ENCODE results near the gene TAAR2. TPM values are rescaled to one million over a fixed set of nuclear protein-coding genes. Genes with fewer than 3 reads are reported as not detected.

The TAAR2 gene
- total RNA-seq, 4 donors from 2014 or later, result not detected

GRCh38 chr6:132666118-132666517 is 42.0 kb upstream of the TAAR2 start:
- 75 to 96% methylated on average over 3 to 4 of the region's 4 CpGs for WGBS, 2 donors (ENCODE audit: low coverage in 1 of 2)
- no peak for ATAC-seq
- no peaks in the 10 kb centered on the region for H3K27me3 ChIP-seq
- no peaks in the 10 kb centered on the region for H3K36me3 ChIP-seq
- no peak for TF ChIP-seq EP300 (IDR thresholded peaks at IDR 0.05)
- TF ChIP-seq POLR2A (IDR thresholded peaks at IDR 0.05), result no peak
- no peak for TF ChIP-seq POLR2AphosphoS5 (IDR thresholded peaks at IDR 0.05)
- TF ChIP-seq CTCF (IDR thresholded peaks at IDR 0.05), result no peak
- H3K4me1 ChIP-seq, result peaks cover 0 to 6% (median 0%) of the 10 kb centered on the region in 3 donors
- no peak overlapping the region for H3K4me3 ChIP-seq
- H3K9me3 ChIP-seq, result no peaks in the 10 kb centered on the region
- H3K27ac ChIP-seq, result no peak overlapping the region

GRCh38 chr6:132664309-132665034 is 40.4 kb upstream of the TAAR2 start:
- no peaks in the 10 kb centered on the region for H3K27me3 ChIP-seq
- no peak overlapping the region for H3K27ac ChIP-seq
- H3K9me3 ChIP-seq, result no peaks in the 10 kb centered on the region
- H3K4me1 ChIP-seq, result no peaks in the 10 kb centered on the region
- TF ChIP-seq POLR2A (IDR thresholded peaks at IDR 0.05) (no peak), CTCF (IDR thresholded peaks at IDR 0.05) (no peak), EP300 (IDR thresholded peaks at IDR 0.05) (no peak), POLR2AphosphoS5 (IDR thresholded peaks at IDR 0.05) (no peak)
- no peak overlapping the region for H3K4me3 ChIP-seq
- WGBS, 2 donors (ENCODE audit: low coverage in 1 of 2), result 100% methylated on average over 1 of the region's 1 CpG
- no peaks in the 10 kb centered on the region for H3K36me3 ChIP-seq
- no peak for ATAC-seq

- Histone ChIP-seq H3K4me1 (no peaks in the 10 kb centered on the region), H3K27me3 (no peaks in the 10 kb centered on the region), H3K36me3 (no peaks in the 10 kb centered on the region), H3K27ac (no peak overlapping the region), H3K4me3 (no peak overlapping the region), H3K9me3 (no peaks in the 10 kb centered on the region)
- no peak for ATAC-seq
- WGBS, 2 donors (ENCODE audit: low coverage in 1 of 2), result 20 to 50% methylated on average over 1 of the region's 1 CpG
- TF ChIP-seq POLR2A (IDR thresholded peaks at IDR 0.05) (no peak), CTCF (IDR thresholded peaks at IDR 0.05) (no peak), EP300 (IDR thresholded peaks at IDR 0.05) (no peak), POLR2AphosphoS5 (IDR thresholded peaks at IDR 0.05) (no peak)
Observed at GRCh38 chr6:132663661-132664060, 39.6 kb upstream of the TAAR2 start.

GRCh38 chr6:132661906-132662305 is 37.8 kb upstream of the TAAR2 start:
- Histone ChIP-seq H3K9me3 (no peaks in the 10 kb centered on the region), H3K27ac (no peak overlapping the region), H3K36me3 (no peaks in the 10 kb centered on the region), H3K27me3 (no peaks in the 10 kb centered on the region), H3K4me3 (no peak overlapping the region), H3K4me1 (no peaks in the 10 kb centered on the region)
- ATAC-seq, result no peak
- TF ChIP-seq CTCF (IDR thresholded peaks at IDR 0.05) (no peak), POLR2A (IDR thresholded peaks at IDR 0.05) (no peak), POLR2AphosphoS5 (IDR thresholded peaks at IDR 0.05) (no peak), EP300 (IDR thresholded peaks at IDR 0.05) (no peak)
- WGBS, 2 donors (ENCODE audit: low coverage in 1 of 2), result 74 to 85% methylated on average over 4 of the region's 4 CpGs

GRCh38 chr6:132659082-132659481 is 35.0 kb upstream of the TAAR2 start, which contains the start of gene TAAR1:
TSS of gene TAAR1 (minus strand) at chr6:132659182. CDS start at chr6:132646003, 13,179 bp downstream.
- H3K27me3 ChIP-seq, result no peaks in the 10 kb centered on the region
- 85 to 92% methylated on average over 2 to 3 of the region's 3 CpGs for WGBS, 2 donors (ENCODE audit: low coverage in 1 of 2)
- H3K36me3 ChIP-seq, result no peaks in the 10 kb centered on the region
- TF ChIP-seq CTCF (IDR thresholded peaks at IDR 0.05), result no peak
- no peak for TF ChIP-seq POLR2A (IDR thresholded peaks at IDR 0.05)
- TF ChIP-seq POLR2AphosphoS5 (IDR thresholded peaks at IDR 0.05), result no peak
- TF ChIP-seq EP300 (IDR thresholded peaks at IDR 0.05), result no peak
- H3K27ac ChIP-seq, result no peak within 1 kb of the TSS
- no peaks in the 10 kb centered on the region for H3K4me1 ChIP-seq
- ATAC-seq, result no peak
- no peaks in the 10 kb centered on the region for H3K9me3 ChIP-seq
- H3K4me3 ChIP-seq, result no peak within 1 kb of the TSS

Measured in gastroesophageal sphincter (tissue), 4 donors.